ENCODE results near the gene TAC4. TPM values are rescaled to one million over a fixed set of nuclear protein-coding genes. Genes with fewer than 3 reads are reported as not detected.

The TAC4 gene
- total and polyA plus RNA-seq, 10 of the 15 experiments (the other 5 are each of a cell fraction or from before 2014, with no cell fraction given): not detected

DNA sequence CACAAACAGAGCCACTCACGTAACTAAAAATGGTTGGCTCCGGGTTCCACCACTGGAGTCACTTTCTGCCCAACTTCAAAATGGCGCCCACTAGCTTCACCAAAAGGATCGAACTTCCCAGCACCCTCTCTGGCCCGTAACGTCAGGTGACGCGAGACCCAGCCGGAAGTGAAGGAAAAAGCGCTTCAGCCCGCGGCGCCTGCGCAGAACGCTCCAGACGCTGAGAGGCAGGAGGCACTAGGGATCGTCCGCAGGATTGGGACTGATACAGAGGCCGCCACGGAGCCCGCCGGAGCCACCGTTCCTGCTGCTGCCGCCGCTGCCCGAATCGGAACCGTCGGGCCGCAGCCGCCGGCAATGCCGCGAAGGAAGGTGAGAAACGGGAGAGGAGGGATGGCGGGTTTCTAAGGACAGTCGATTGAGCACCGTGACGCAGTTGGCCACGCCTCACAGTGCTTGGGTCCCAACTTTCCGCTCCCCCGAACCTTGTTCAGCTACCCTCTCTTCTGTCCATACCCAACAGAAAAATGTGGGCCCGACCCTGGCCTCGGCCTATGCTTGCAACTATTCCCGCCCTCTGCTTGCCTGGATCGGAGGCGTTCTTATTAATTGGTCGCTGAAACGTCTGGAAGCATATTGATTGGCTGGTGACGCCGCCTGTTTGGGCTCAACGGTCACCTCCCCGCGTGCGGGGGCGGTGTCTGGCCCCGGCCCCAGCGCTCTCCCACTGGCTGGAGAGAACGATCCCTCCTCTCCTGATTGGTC is 59.2 kb downstream of the TAC4 start, which contains the start of gene KAT7 (continued):
- peak; percentile 94 for TF ChIP-seq NR2C1 (IDR thresholded peaks at IDR 0.05)
- TF ChIP-seq CEBPB (IDR thresholded peaks at IDR 0.05; ENCODE audit: borderline replicate concordance in 1 of 2, low read depth in 2 of 2, low read length in 2 of 2): no peak
- TF ChIP-seq POLR2AphosphoS2 (IDR thresholded peaks at IDR 0.05; ENCODE audit: low read depth, low read length): peak; percentile 90
- TF ChIP-seq, protein P1, sequence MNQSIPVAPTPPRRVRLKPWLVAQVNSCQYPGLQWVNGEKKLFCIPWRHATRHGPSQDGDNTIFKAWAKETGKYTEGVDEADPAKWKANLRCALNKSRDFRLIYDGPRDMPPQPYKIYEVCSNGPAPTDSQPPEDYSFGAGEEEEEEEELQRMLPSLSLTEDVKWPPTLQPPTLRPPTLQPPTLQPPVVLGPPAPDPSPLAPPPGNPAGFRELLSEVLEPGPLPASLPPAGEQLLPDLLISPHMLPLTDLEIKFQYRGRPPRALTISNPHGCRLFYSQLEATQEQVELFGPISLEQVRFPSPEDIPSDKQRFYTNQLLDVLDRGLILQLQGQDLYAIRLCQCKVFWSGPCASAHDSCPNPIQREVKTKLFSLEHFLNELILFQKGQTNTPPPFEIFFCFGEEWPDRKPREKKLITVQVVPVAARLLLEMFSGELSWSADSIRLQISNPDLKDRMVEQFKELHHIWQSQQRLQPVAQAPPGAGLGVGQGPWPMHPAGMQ (IDR thresholded peaks at IDR 0.05; ENCODE audit: borderline replicate concordance): no peak
- TF ChIP-seq ZNF622 (IDR thresholded peaks at IDR 0.05): no peak
- no peak for TF ChIP-seq YBX1 (IDR thresholded peaks at IDR 0.05)
- peak; percentile 99 for TF ChIP-seq NFYB (IDR thresholded peaks at IDR 0.05; ENCODE audit: insufficient read depth, low read depth, low read length)
- peak; percentile 84 for TF ChIP-seq ATF7 (IDR thresholded peaks at IDR 0.05; ENCODE audit: low read depth)

Other genes starting within 250 kb of the TAC4 start
Only the 7 nearest of the 8 such genes appear.
- 56.7 and 64.0 TPM in 2 replicates for gene SPOP, start 170.0 kb downstream of the TAC4 start, total RNA-seq (2014; rRNA removed)
- gene SPOP, start 170.0 kb downstream of the TAC4 start, total RNA-seq (2014; rRNA removed; fragmentation: Illumina TruSeq; extraction: Trizol): 39.5 and 39.9 TPM in 2 replicates
- gene SPOP, start 170.0 kb downstream of the TAC4 start, total RNA-seq (2021): 45.8 and 50.1 TPM in 2 replicates
- 55.8 and 80.4 TPM in 2 replicates for gene SPOP, start 170.0 kb downstream of the TAC4 start, polyA plus RNA-seq (2011; rRNA removed)
- 41.6 and 45.4 TPM in 2 replicates for gene SPOP, start 170.0 kb downstream of the TAC4 start, polyA plus RNA-seq (2014; fragmentation: Illumina TruSeq; extraction: Trizol)
- gene SPOP, start 170.0 kb downstream of the TAC4 start, polyA plus RNA-seq (2014; fragmentation: Nextera tagmentation; extraction: Ambion mirVana): 10 to 100 TPM; 35.1 to 39.0 TPM
- gene SPOP, start 170.0 kb downstream of the TAC4 start, polyA plus RNA-seq (2014; rRNA removed): 34.5 and 43.7 TPM in 2 replicates
- 10 to 100 TPM; 65.9 to 76.3 TPM for gene SPOP, start 170.0 kb downstream of the TAC4 start, polyA plus RNA-seq (2016; fragmentation: Nextera tagmentation; extraction: Ambion mirVana)
- gene SLC35B1, start 140.1 kb downstream of the TAC4 start, total RNA-seq (2014; rRNA removed): 54.8 and 61.1 TPM in 2 replicates
- gene SLC35B1, start 140.1 kb downstream of the TAC4 start, total RNA-seq (2014; rRNA removed; fragmentation: Illumina TruSeq; extraction: Trizol): 42.4 and 43.3 TPM in 2 replicates
- 39.5 and 46.2 TPM in 2 replicates for gene SLC35B1, start 140.1 kb downstream of the TAC4 start, total RNA-seq (2021)
- 34.4 and 55.3 TPM in 2 replicates for gene SLC35B1, start 140.1 kb downstream of the TAC4 start, polyA plus RNA-seq (2011; rRNA removed)
- gene SLC35B1, start 140.1 kb downstream of the TAC4 start, polyA plus RNA-seq (2014; fragmentation: Illumina TruSeq; extraction: Trizol): 51.9 and 58.0 TPM in 2 replicates
- 10 to 100 TPM; 40.0 to 44.4 TPM for gene SLC35B1, start 140.1 kb downstream of the TAC4 start, polyA plus RNA-seq (2014; fragmentation: Nextera tagmentation; extraction: Ambion mirVana)
- gene SLC35B1, start 140.1 kb downstream of the TAC4 start, polyA plus RNA-seq (2014; rRNA removed): 48.1 and 51.3 TPM in 2 replicates
- 100 to 1,000 TPM; 106 to 113 TPM for gene SLC35B1, start 140.1 kb downstream of the TAC4 start, polyA plus RNA-seq (2016; fragmentation: Nextera tagmentation; extraction: Ambion mirVana)
- gene FAM117A, start 83.9 kb downstream of the TAC4 start, total RNA-seq (2014; rRNA removed): 16.8 and 21.3 TPM in 2 replicates
- 10.9 and 11.9 TPM in 2 replicates for gene FAM117A, start 83.9 kb downstream of the TAC4 start, total RNA-seq (2014; rRNA removed; fragmentation: Illumina TruSeq; extraction: Trizol)
- gene FAM117A, start 83.9 kb downstream of the TAC4 start, total RNA-seq (2021): 21.2 and 24.8 TPM in 2 replicates
- 9.3 and 17.5 TPM in 2 replicates for gene FAM117A, start 83.9 kb downstream of the TAC4 start, polyA plus RNA-seq (2011; rRNA removed)
- gene FAM117A, start 83.9 kb downstream of the TAC4 start, polyA plus RNA-seq (2014; fragmentation: Illumina TruSeq; extraction: Trizol): 15.4 and 24.6 TPM in 2 replicates
- 1 to 10 TPM; 2.1 to 3.3 TPM for gene FAM117A, start 83.9 kb downstream of the TAC4 start, polyA plus RNA-seq (2014; fragmentation: Nextera tagmentation; extraction: Ambion mirVana)
- 24.5 and 25.8 TPM in 2 replicates for gene FAM117A, start 83.9 kb downstream of the TAC4 start, polyA plus RNA-seq (2014; rRNA removed)
- 10 to 100 TPM; 18.7 to 29.6 TPM for gene FAM117A, start 83.9 kb downstream of the TAC4 start, polyA plus RNA-seq (2016; fragmentation: Nextera tagmentation; extraction: Ambion mirVana)
- gene KAT7, start 59.4 kb downstream of the TAC4 start, total RNA-seq (2014; rRNA removed): 19.5 and 26.1 TPM in 2 replicates
- 26.1 and 28.4 TPM in 2 replicates for gene KAT7, start 59.4 kb downstream of the TAC4 start, total RNA-seq (2014; rRNA removed; fragmentation: Illumina TruSeq; extraction: Trizol)
- gene KAT7, start 59.4 kb downstream of the TAC4 start, total RNA-seq (2021): 40.1 and 45.8 TPM in 2 replicates
- gene KAT7, start 59.4 kb downstream of the TAC4 start, polyA plus RNA-seq (2011; rRNA removed): 20.5 and 24.2 TPM in 2 replicates
- 30.6 and 40.2 TPM in 2 replicates for gene KAT7, start 59.4 kb downstream of the TAC4 start, polyA plus RNA-seq (2014; fragmentation: Illumina TruSeq; extraction: Trizol)
- 1 to 10 TPM; 6.6 to 8.7 TPM for gene KAT7, start 59.4 kb downstream of the TAC4 start, polyA plus RNA-seq (2014; fragmentation: Nextera tagmentation; extraction: Ambion mirVana)
- 15.9 and 19.9 TPM in 2 replicates for gene KAT7, start 59.4 kb downstream of the TAC4 start, polyA plus RNA-seq (2014; rRNA removed)
- 10 to 100 TPM; 41.2 to 44.5 TPM for gene KAT7, start 59.4 kb downstream of the TAC4 start, polyA plus RNA-seq (2016; fragmentation: Nextera tagmentation; extraction: Ambion mirVana)
- 0.17 TPM in 1 of 2 replicates, not detected in the other for gene DLX4, start 121.1 kb upstream of the TAC4 start, total RNA-seq (2014; rRNA removed)
- gene DLX4, start 121.1 kb upstream of the TAC4 start, total RNA-seq (2014; rRNA removed; fragmentation: Illumina TruSeq; extraction: Trizol): 0.09 TPM in 1 of 2 replicates, not detected in the other
- 0.23 and 0.43 TPM in 2 replicates for gene DLX4, start 121.1 kb upstream of the TAC4 start, total RNA-seq (2021)
- gene DLX4, start 121.1 kb upstream of the TAC4 start, polyA plus RNA-seq (2011; rRNA removed): 0.15 and 0.26 TPM in 2 replicates
- gene DLX4, start 121.1 kb upstream of the TAC4 start, polyA plus RNA-seq (2014; fragmentation: Illumina TruSeq; extraction: Trizol): 0.13 and 0.24 TPM in 2 replicates
- under 1 TPM; 0.05 to 0.09 TPM for gene DLX4, start 121.1 kb upstream of the TAC4 start, polyA plus RNA-seq (2014; fragmentation: Nextera tagmentation; extraction: Ambion mirVana)
- gene DLX4, start 121.1 kb upstream of the TAC4 start, polyA plus RNA-seq (2014; rRNA removed): 0.29 and 0.43 TPM in 2 replicates
- under 1 TPM; 0.13 to 0.16 TPM for gene DLX4, start 121.1 kb upstream of the TAC4 start, polyA plus RNA-seq (2016; fragmentation: Nextera tagmentation; extraction: Ambion mirVana)
- not detected in 2 replicates for gene DLX3, start 147.2 kb upstream of the TAC4 start, total RNA-seq (2014; rRNA removed)
- not detected in 2 replicates for gene DLX3, start 147.2 kb upstream of the TAC4 start, total RNA-seq (2014; rRNA removed; fragmentation: Illumina TruSeq; extraction: Trizol)
- gene DLX3, start 147.2 kb upstream of the TAC4 start, total RNA-seq (2021): not detected in 2 replicates
- not detected in 2 replicates for gene DLX3, start 147.2 kb upstream of the TAC4 start, polyA plus RNA-seq (2011; rRNA removed)
- gene DLX3, start 147.2 kb upstream of the TAC4 start, polyA plus RNA-seq (2014; fragmentation: Illumina TruSeq; extraction: Trizol): not detected in 2 replicates
- gene DLX3, start 147.2 kb upstream of the TAC4 start, polyA plus RNA-seq (2014; fragmentation: Nextera tagmentation; extraction: Ambion mirVana): not detected
- gene DLX3, start 147.2 kb upstream of the TAC4 start, polyA plus RNA-seq (2014; rRNA removed): not detected in 2 replicates
- gene DLX3, start 147.2 kb upstream of the TAC4 start, polyA plus RNA-seq (2016; fragmentation: Nextera tagmentation; extraction: Ambion mirVana): not detected
- 10.3 and 13.4 TPM in 2 replicates for gene ITGA3, start 208.0 kb upstream of the TAC4 start, total RNA-seq (2014; rRNA removed)
- 6.6 and 6.9 TPM in 2 replicates for gene ITGA3, start 208.0 kb upstream of the TAC4 start, total RNA-seq (2014; rRNA removed; fragmentation: Illumina TruSeq; extraction: Trizol)
- gene ITGA3, start 208.0 kb upstream of the TAC4 start, total RNA-seq (2021): 12.5 and 14.3 TPM in 2 replicates
- 4.3 and 6.9 TPM in 2 replicates for gene ITGA3, start 208.0 kb upstream of the TAC4 start, polyA plus RNA-seq (2011; rRNA removed)
- gene ITGA3, start 208.0 kb upstream of the TAC4 start, polyA plus RNA-seq (2014; fragmentation: Illumina TruSeq; extraction: Trizol): 3.8 and 6.6 TPM in 2 replicates
- under 1 TPM; 0.29 to 0.86 TPM for gene ITGA3, start 208.0 kb upstream of the TAC4 start, polyA plus RNA-seq (2014; fragmentation: Nextera tagmentation; extraction: Ambion mirVana)
- 7.1 and 10.5 TPM in 2 replicates for gene ITGA3, start 208.0 kb upstream of the TAC4 start, polyA plus RNA-seq (2014; rRNA removed)
- 1 to 10 TPM; 4.0 to 4.6 TPM for gene ITGA3, start 208.0 kb upstream of the TAC4 start, polyA plus RNA-seq (2016; fragmentation: Nextera tagmentation; extraction: Ambion mirVana)